Activated CD4-positive, alpha-beta T cell treated with anti-CD3 and anti-CD28 coated beads, Interleukin-2, amount 10 ng/mL, durations not matched to agents 24 days and 14 days (primary cell): ENCODE measurements around the gene ZNF486. TPM values are rescaled to one million over a fixed set of nuclear protein-coding genes. Genes with fewer than 3 reads are reported as not detected.
"Not testable (repeated sequence)": the region's sequence is repeated elsewhere in the genome, so short reads cannot be mapped to it uniquely, and the experiment has no call there.

Source experiments
- DNase-seq: peaks from one replicate; pipeline ENCODE4 v3.0.0; 2022
- H3K27ac Mint-ChIP-seq: one replicate; pipeline ENCODE4 v1.8.0; 2022; ENCODE audit warnings: mild to moderate bottlenecking, mixed read lengths
- H3K27me3 Mint-ChIP-seq: one replicate; pipeline ENCODE4 v1.8.0; 2022; ENCODE audit warnings: mixed read lengths
- H3K36me3 Mint-ChIP-seq: one replicate; pipeline ENCODE4 v1.8.0; 2022; ENCODE audit warnings: low read depth, mild to moderate bottlenecking, mixed read lengths
- H3K4me1 Mint-ChIP-seq: one replicate; pipeline ENCODE4 v1.8.0; 2021; ENCODE audit warnings: mixed read lengths
- H3K4me3 Mint-ChIP-seq: one replicate; pipeline ENCODE4 v1.8.0; 2022; ENCODE audit warnings: mild to moderate bottlenecking, moderate library complexity, mixed read lengths
- H3K9me3 Mint-ChIP-seq: one replicate; pipeline ENCODE4 v1.8.0; 2021; ENCODE audit warnings: mixed read lengths
- intact Hi-C: fragments of 100-400 bp; cut with micrococcal nuclease; formaldehyde crosslinking; loops from one replicate; pipeline ENCODE4 v1.15.1; 2023
- total RNA-seq: library from RNA; stranded (reverse); gene quantifications from 2 replicates; pipeline ENCODE4 v1.2.3, GENCODE V29; 2022

ZNF486 gene
- total RNA-seq, 1 donor from 2014 or later, result 4.4 TPM

- DNase-seq, result no peak
- Mint-ChIP-seq H3K4me3 (no peak overlapping the region), H3K36me3 (no peaks in the 10 kb centered on the region), H3K9me3 (peaks cover 15% of the 10 kb centered on the region), H3K27me3 (no peaks in the 10 kb centered on the region), H3K27ac (no peak overlapping the region), H3K4me1 (no peaks in the 10 kb centered on the region)
- intact Hi-C loops, result no loop called here
Measured at GRCh38 chr19:20247016-20247683, 80.1 kb downstream of the ZNF486 start.

GRCh38 chr19:20248258-20248657 is 81.2 kb downstream of the ZNF486 start:
- H3K27me3 Mint-ChIP-seq, H3K27ac Mint-ChIP-seq, H3K36me3 Mint-ChIP-seq, intact Hi-C loops, DNase-seq, H3K4me1 Mint-ChIP-seq, H3K4me3 Mint-ChIP-seq: not testable (repeated sequence)
- peaks cover 15% of the 10 kb centered on the region for H3K9me3 Mint-ChIP-seq

Other genes starting within 250 kb of the ZNF486 start
- gene ZNF682, start 127.7 kb upstream of the ZNF486 start, total RNA-seq, result 4.7 and 6.5 TPM in 2 replicates
- gene ZNF90, start 89.2 kb upstream of the ZNF486 start, total RNA-seq, result 4.8 and 5.1 TPM in 2 replicates